Eye (tissue), 1 donor: ENCODE data around the gene CDH22.

Source experiments
- DNase-seq: peaks from one replicate; pipeline ENCODE4 v3.0.0-alpha.2; 2015

CDH22 gene

GRCh38 chr20:46264391-46265266 lies 43.7 kb downstream of the CDH22 start:
- no peak for DNase-seq

GRCh38 chr20:46261456-46262253 lies 46.6 kb downstream of the CDH22 start:
- no peak for DNase-seq

DNA sequence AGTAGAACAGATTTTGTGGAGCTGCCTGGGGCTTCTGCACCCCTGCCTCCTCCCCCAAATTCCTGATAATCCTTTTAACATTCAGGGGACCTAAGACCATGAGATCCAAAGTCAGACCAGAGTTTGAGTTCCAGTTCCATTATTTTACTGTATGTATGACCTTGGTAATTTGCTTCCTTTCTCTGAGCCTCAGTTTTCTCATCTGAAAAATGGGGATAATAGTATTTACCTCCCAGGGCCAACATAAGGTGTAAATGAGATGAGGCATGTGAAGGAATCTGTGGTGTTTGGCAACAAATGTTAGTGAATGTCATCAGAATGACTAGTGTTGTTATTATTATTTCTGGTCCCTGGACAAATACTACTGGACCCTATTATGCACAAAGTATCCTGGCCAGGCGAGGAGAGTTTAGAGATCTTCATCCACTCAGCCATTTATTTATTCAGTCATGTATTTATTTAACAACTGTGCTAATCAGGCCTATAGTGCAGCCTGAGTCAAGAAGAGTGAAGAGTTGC lies 47.3 kb downstream of the CDH22 start:
- no peak for DNase-seq

GRCh38 chr20:46260480-46260879 lies 47.8 kb downstream of the CDH22 start:
- DNase-seq = no peak

GRCh38 chr20:46259260-46259859 lies 48.9 kb downstream of the CDH22 start:
- no peak for DNase-seq

GRCh38 chr20:46257887-46258286 lies 50.4 kb downstream of the CDH22 start:
- DNase-seq = no peak

- DNase-seq = no peak
These were observed 52.0 kb downstream of the CDH22 start for GRCh38 chr20:46256293-46256692.

GRCh38 chr20:46255440-46256104 lies 52.7 kb downstream of the CDH22 start:
- peak; percentile 62 for DNase-seq

- no peak for DNase-seq
These were observed 54.9 kb downstream of the CDH22 start for GRCh38 chr20:46253391-46253790.

DNA sequence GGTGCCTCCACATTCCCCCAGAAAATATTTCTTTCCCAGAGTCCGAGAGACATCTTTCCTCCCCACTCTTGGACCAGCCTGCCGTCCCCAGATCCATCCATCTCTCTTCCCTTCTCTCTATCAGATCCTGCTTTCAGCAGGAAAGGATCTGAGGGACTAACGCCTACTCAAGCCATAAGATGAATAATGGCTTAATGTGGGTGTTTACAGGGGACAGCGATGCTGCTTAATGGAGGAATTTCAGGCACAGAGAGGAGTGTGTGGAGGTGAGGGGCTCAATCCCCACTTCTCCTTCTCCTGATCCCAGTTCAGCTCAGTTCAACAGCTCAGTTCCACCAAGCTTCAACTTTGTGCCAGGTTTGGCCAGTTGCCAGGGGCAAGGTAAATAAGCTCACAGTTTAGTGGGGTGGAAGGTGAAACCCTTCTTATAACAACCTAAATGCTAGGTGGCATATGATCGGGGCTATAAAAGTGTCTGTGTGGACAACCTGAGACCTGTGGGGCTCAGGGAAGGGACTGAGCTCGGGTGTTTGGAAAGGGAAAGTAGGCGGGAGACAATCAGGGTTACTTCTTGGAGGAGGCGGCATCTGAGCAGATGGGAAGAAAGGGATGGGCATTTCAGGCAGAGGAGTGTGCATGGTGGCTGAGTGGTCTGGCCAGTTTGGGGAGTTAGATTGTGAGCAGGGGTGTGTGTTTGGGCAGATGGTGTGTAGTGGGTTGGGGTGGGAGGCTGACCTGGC lies 55.8 kb downstream of the CDH22 start:
- no peak for DNase-seq

DNA sequence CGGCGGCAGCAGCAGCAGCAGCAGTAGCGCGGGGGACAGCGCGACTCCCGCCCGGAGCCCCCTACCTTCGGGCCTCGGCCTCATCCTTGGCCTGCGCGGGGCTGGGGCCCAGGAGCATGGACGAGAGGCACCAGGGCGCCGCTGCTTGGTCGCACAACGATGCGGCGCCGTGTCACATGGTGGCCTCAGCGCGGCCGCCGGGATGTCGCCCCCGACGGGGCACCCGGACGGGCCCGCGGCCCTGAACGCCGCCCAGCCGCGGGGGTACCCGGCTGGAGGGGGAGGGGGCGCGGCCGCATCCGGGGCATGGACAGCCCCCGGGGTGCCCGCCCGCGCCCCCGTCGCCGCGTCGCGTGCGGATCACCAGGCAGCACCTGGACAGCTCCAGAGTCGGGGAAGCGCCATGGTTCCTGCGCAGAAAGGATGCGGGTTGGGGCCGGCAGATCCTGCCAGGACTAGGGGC lies 57.1 kb downstream of the CDH22 start:
- DNase-seq = no peak

DNA sequence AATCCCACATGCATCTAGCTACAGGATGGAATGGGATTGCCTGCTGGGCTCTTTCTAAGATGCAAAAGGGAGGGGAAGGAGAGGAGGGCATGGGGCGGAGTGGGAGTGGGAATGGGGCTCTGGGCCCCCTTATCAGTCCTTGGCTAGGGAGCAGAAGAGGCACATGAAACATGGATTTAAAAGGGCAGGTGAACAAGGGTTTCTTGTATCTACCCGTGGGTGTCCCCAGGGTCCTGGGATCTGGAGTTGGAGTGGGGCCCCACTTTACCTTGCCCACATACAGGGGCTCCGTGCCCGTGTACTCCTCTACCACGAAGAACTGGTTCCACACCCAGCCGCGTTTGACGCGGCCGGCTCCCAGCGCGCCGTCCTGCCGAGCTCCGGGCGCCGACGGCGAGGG lies 57.5 kb downstream of the CDH22 start:
- no peak for DNase-seq

GRCh38 chr20:46249671-46250070 lies 58.6 kb downstream of the CDH22 start:
- DNase-seq = no peak

- DNase-seq = no peak
These were observed 61.7 kb downstream of the CDH22 start for GRCh38 chr20:46246559-46246958.

- no peak for DNase-seq
These were observed 64.3 kb downstream of the CDH22 start for GRCh38 chr20:46243707-46244628.

DNA sequence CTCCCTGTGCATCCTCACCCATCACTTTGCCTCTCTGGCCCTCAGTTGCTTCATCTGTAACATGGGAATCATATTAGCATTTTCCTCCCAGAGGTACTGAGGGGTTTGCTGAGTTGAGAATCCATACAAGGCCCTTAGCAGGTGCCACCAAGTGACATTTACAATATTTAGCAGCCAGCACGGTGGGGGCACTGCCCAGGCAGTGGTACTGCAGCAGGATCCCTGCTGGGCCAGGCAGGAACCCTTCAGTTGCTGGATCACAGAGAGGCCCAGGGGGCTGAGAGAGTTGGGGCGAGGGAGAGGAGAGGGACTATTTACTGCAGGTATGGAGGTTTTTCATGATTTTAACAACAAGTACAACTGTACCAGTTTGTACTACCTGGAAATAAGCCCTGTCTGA lies 65.9 kb downstream of the CDH22 start:
- DNase-seq = no peak

DNA sequence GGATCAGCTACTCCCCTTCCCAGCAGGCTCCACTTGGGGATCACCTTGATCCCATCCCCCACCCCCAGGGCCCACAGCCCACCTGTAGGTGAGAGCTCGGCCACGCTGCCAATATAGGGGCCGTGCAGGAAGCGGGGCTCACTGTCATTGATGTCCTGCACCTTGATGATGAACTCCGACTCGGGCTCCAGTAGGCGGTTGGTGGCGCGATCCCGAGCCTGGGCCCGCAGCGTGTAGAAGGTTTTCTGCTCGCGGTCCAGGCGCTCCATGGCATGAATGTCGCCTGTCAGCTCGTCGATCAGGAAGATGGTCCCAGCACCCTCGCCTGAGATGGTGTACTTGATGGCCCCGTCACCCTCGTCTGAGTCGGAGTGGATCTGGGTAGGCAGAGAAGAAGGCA lies 67.4 kb downstream of the CDH22 start:
- no peak for DNase-seq

- no peak for DNase-seq
These were observed 68.2 kb downstream of the CDH22 start for GRCh38 chr20:46240065-46240464.

- no peak for DNase-seq
These were observed 70.6 kb downstream of the CDH22 start for GRCh38 chr20:46237736-46238135.

DNA sequence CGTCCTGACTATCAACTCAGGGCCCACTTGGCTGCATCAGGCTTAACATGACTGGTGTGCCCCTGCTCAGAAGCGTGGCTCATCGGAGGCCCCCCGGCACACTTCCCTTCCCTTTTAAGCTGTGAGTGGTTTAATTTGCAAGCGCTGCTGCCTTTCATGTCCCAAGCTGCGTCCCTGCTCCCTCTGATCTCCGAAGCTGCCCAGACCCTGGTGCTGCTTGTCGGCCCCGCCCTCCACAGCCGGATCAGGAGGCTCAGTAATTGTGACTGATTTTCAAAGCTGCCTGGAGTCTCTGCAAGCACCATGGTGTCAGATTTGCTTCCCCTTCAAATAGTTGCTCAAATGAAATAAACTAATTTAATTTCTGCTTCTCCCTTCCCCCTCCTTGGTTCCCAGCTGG lies 71.1 kb downstream of the CDH22 start:
- no peak for DNase-seq

GRCh38 chr20:46235077-46235476 lies 73.2 kb downstream of the CDH22 start:
- DNase-seq = no peak
